H1 (cell line): Measurements from ENCODE around the gene TSR1. TPM values are rescaled to one million over a fixed set of nuclear protein-coding genes. Genes with fewer than 3 reads are reported as not detected.

ENCODE experiments used
- CTCF ChIA-PET: fragments of 300-600 bp; sonication (Branson Sonifier 250); formaldehyde crosslinking; loops from one replicate; lab custom pipeline; 2021; ENCODE audit not compliant: partially characterized antibody; lab: Charles Lee
- POLR2A ChIA-PET: fragments of 300-600 bp; sonication (Branson Sonifier 250); formaldehyde crosslinking; loops from one replicate; lab custom pipeline; 2021; ENCODE audit warnings: inconsistent platforms; ENCODE audit not compliant: partially characterized antibody; lab: Charles Lee
- DNase-seq, 2 experiments: peaks; one replicate each; pipeline versions ENCODE4 v3.0.0 to v3.0.0-alpha.2; 2010 to 2022; ENCODE audit warnings: low spot score in 2 of 2, low read depth in 1 of 2, mixed read lengths in 1 of 2
- FAIRE-seq: peaks from 2 replicates; lab custom pipeline; 2011; peaks lifted over from hg19 to GRCh38; lab: Jason Lieb, UNC
- H2AFZ ChIP-seq: 2 replicates; pipeline ENCODE4 v1.8.1; 2012; ENCODE audit warnings: low read length, inconsistent platforms
- H2AK5ac ChIP-seq: 2 replicates; pipeline ENCODE4 v1.6.1; 2013; ENCODE audit warnings: low read depth, low read length
- H2BK120ac ChIP-seq: replicated peaks from 2 replicates; pipeline ENCODE3; 2013; ENCODE audit warnings: low read depth, low read length, inconsistent platforms
- H2BK12ac ChIP-seq: 2 replicates; pipeline ENCODE4 v1.6.1; 2013; ENCODE audit warnings: low read depth, low read length
- H2BK15ac ChIP-seq: 2 replicates; pipeline ENCODE4 v1.6.1; 2013; ENCODE audit warnings: low read length
- H2BK20ac ChIP-seq: 2 replicates; pipeline ENCODE4 v1.6.1; 2013; ENCODE audit warnings: low read length
- H2BK5ac ChIP-seq: 2 replicates; pipeline ENCODE4 v1.6.1; 2013; ENCODE audit warnings: low read depth, low read length
- H3K14ac ChIP-seq: 2 replicates; pipeline ENCODE4 v1.6.1; 2013; ENCODE audit warnings: inconsistent platforms; ENCODE audit not compliant: insufficient read length
- H3K18ac ChIP-seq: 2 replicates; pipeline ENCODE4 v1.6.1; 2013; ENCODE audit warnings: low read length; ENCODE audit errors: extremely low read depth
- H3K23ac ChIP-seq: 2 replicates; pipeline ENCODE4 v1.6.1; 2013; ENCODE audit warnings: inconsistent platforms; ENCODE audit not compliant: insufficient read length
- H3K23me2 ChIP-seq: 2 replicates; pipeline ENCODE4 v1.6.1; 2013; ENCODE audit warnings: low read depth, low read length
- H3K27ac ChIP-seq: 2 replicates; pipeline ENCODE4 v1.6.1; 2011; ENCODE audit warnings: low read depth, low read length, inconsistent platforms
- H3K27me3 ChIP-seq, 4 experiments: replicated peaks in 1 of 4; 1 replicate in 1 of 4; 2 replicates in 3 of 4; pipeline versions ENCODE4 v1.6.1 to v1.8.1; 2011 to 2013; ENCODE audit warnings: low read length in 3 of 4, mild to moderate bottlenecking in 3 of 4, inconsistent platforms in 2 of 4, mixed read lengths in 2 of 4, moderate library complexity in 1 of 4; ENCODE audit not compliant: control insufficient read depth in 3 of 4, insufficient read depth in 3 of 4; ENCODE audit errors: extremely low read depth in 1 of 4
- H3K36me3 ChIP-seq, 4 experiments: 2 replicates each; pipeline versions ENCODE4 v1.6.1 to v1.8.1; 2011 to 2013; ENCODE audit warnings: mild to moderate bottlenecking in 4 of 4, low read length in 3 of 4, moderate library complexity in 2 of 4, control low read depth in 1 of 4, inconsistent platforms in 1 of 4; ENCODE audit not compliant: insufficient read depth in 4 of 4, control insufficient read depth in 2 of 4
- H3K4ac ChIP-seq: replicated peaks from 2 replicates; pipeline ENCODE3; 2013; ENCODE audit warnings: low read length, low read depth, mixed read lengths, inconsistent platforms; ENCODE audit not compliant: insufficient read length
- H3K4me1 ChIP-seq, 4 experiments: replicated peaks in 1 of 4; 1 replicate in 1 of 4; 2 replicates in 3 of 4; pipeline versions ENCODE4 v1.6.1 to v1.8.1; 2011 to 2013; ENCODE audit warnings: low read length in 3 of 4, inconsistent platforms in 2 of 4, mixed read lengths in 1 of 4; ENCODE audit not compliant: insufficient read depth in 4 of 4, control insufficient read depth in 3 of 4
- H3K4me2 ChIP-seq, 2 experiments: 2 replicates each; pipeline versions ENCODE4 v1.6.1 to v1.8.1; 2011 to 2013; ENCODE audit warnings: low read depth in 2 of 2, low read length in 2 of 2, control low read depth in 1 of 2, inconsistent platforms in 1 of 2, mild to moderate bottlenecking in 1 of 2; ENCODE audit not compliant: insufficient read depth in 1 of 2
- H3K4me3 ChIP-seq, 4 experiments: fragments of 200-600, 300-600 bp in 1 of 4; sonication (generic), shearing (Covaris generic), sonication (Bioruptor Twin) in 1 of 4; 2 replicates each; pipeline versions ENCODE4 v1.5.1 to v1.8.1; 2011 to 2016; ENCODE audit warnings: low read length in 4 of 4, low read depth in 3 of 4, control low read depth in 2 of 4, inconsistent platforms in 2 of 4, mild to moderate bottlenecking in 2 of 4, mixed read lengths in 1 of 4, moderate library complexity in 1 of 4; ENCODE audit not compliant: insufficient read depth in 2 of 4; ENCODE audit errors: extremely low read depth in 1 of 4
- H3K56ac ChIP-seq: replicated peaks from 2 replicates; pipeline ENCODE3; 2013; ENCODE audit warnings: low read depth, mild to moderate bottlenecking, mixed read lengths, low read length, inconsistent platforms; ENCODE audit not compliant: insufficient read length
- H3K79me1 ChIP-seq: 2 replicates; pipeline ENCODE4 v1.6.1; 2013; ENCODE audit warnings: low read depth, low read length, control low read depth
- H3K79me2 ChIP-seq, 2 experiments: 2 replicates each; pipeline versions ENCODE4 v1.6.1 to v1.8.1; 2012 to 2013; ENCODE audit warnings: low read length in 2 of 2, mild to moderate bottlenecking in 2 of 2, inconsistent platforms in 1 of 2; ENCODE audit not compliant: insufficient read depth in 2 of 2, control insufficient read depth in 1 of 2
- H3K9ac ChIP-seq, 4 experiments: replicated peaks in 1 of 4; 1 replicate in 1 of 4; 2 replicates in 3 of 4; pipeline versions ENCODE4 v1.6.1 to v1.8.1; 2011 to 2013; ENCODE audit warnings: low read depth in 3 of 4, low read length in 3 of 4, control low read depth in 2 of 4, mild to moderate bottlenecking in 2 of 4, moderate library complexity in 2 of 4, inconsistent platforms in 1 of 4; ENCODE audit errors: extremely low read depth in 1 of 4
- H3K9me3 ChIP-seq, 2 experiments: 2 replicates each; pipeline versions ENCODE4 v1.6.1 to v1.8.1; 2012 to 2013; ENCODE audit warnings: mild to moderate bottlenecking in 2 of 2, moderate library complexity in 2 of 2, control low read depth in 1 of 2, inconsistent platforms in 1 of 2, low read depth in 1 of 2, low read length in 1 of 2, mixed read lengths in 1 of 2; ENCODE audit not compliant: insufficient read depth in 2 of 2
- H4K20me1 ChIP-seq, 2 experiments: replicated peaks in 1 of 2; 2 replicates each; pipeline versions ENCODE3 to v1.8.1; 2011 to 2013; ENCODE audit warnings: inconsistent platforms in 2 of 2, low read length in 2 of 2, mild to moderate bottlenecking in 1 of 2; ENCODE audit not compliant: insufficient read depth in 2 of 2, control insufficient read depth in 1 of 2
- H4K5ac ChIP-seq: 2 replicates; pipeline ENCODE4 v1.6.1; 2013; ENCODE audit warnings: low read length, low read depth, mixed read lengths, inconsistent platforms; ENCODE audit not compliant: insufficient read length
- H4K8ac ChIP-seq: 2 replicates; pipeline ENCODE4 v1.8.0; 2013; ENCODE audit warnings: mild to moderate bottlenecking, moderate library complexity, low read length, inconsistent platforms; ENCODE audit not compliant: insufficient read depth; ENCODE audit errors: extremely low read depth
- H4K91ac ChIP-seq: replicated peaks from 2 replicates; pipeline ENCODE3; 2013; ENCODE audit warnings: low read length, mixed read lengths, inconsistent platforms; ENCODE audit not compliant: insufficient read length
- CHD1 ChIP-seq: IDR thresholded peaks from 2 replicates; pipeline ENCODE4 v1.6.1; 2012; ENCODE audit warnings: low read depth, low read length, improper control_type of control experiment
- E2F6 ChIP-seq: IDR thresholded peaks from 2 replicates; pipeline ENCODE4 v1.6.1; 2012; ENCODE audit warnings: inconsistent platforms
- EZH2 ChIP-seq: fragments of 200-600 bp; sonication (generic); IDR thresholded peaks from 2 replicates; pipeline ENCODE4 v1.7.1; 2012; ENCODE audit warnings: low read depth, mild to moderate bottlenecking, moderate library complexity, low read length, inconsistent platforms; ENCODE audit not compliant: severe bottlenecking
- FOSL1 ChIP-seq: IDR thresholded peaks from 2 replicates; pipeline ENCODE4 v1.6.1; 2011; ENCODE audit warnings: mild to moderate bottlenecking, low read depth, low read length, moderate library complexity; ENCODE audit not compliant: insufficient read depth
- HDAC2 ChIP-seq, 2 experiments: fragments of 300-600 bp in 1 of 2; sonication (generic) in 1 of 2; IDR thresholded peaks; 2 replicates each; pipeline ENCODE4 v1.6.1; 2011 to 2012; ENCODE audit warnings: low read depth in 2 of 2, low read length in 2 of 2, mild to moderate bottlenecking in 2 of 2, moderate library complexity in 2 of 2, borderline replicate concordance in 1 of 2, inconsistent platforms in 1 of 2
- NANOG ChIP-seq: IDR thresholded peaks from 2 replicates; pipeline ENCODE4 v1.6.1; 2011; ENCODE audit warnings: low read length, low read depth, mild to moderate bottlenecking, inconsistent platforms; ENCODE audit not compliant: insufficient read depth, poor library complexity, severe bottlenecking
- RBBP5 ChIP-seq: IDR thresholded peaks from 2 replicates; pipeline ENCODE4 v1.7.1; 2012; ENCODE audit warnings: low read depth, mild to moderate bottlenecking, inconsistent platforms, low read length, moderate library complexity, borderline replicate concordance
- SP4 ChIP-seq: IDR thresholded peaks from 2 replicates; pipeline ENCODE4 v1.6.1; 2012; ENCODE audit warnings: low read length, inconsistent platforms
- SRF ChIP-seq: IDR thresholded peaks from 2 replicates; pipeline ENCODE4 v1.6.1; 2011; ENCODE audit warnings: mild to moderate bottlenecking, low read depth, low read length, moderate library complexity
- WGBS, 2 experiments: shearing (Covaris generic) in 1 of 2; methylation state at CpG; one replicate each; pipeline versions ENCODE4 v1.1.6 to v1.1.7; 2013 to 2015; ENCODE audit warnings: low lambda C conversion rate in 2 of 2, mixed read lengths in 2 of 2, inconsistent platforms in 1 of 2, low coverage in 1 of 2, missing lambda C conversion rate in 1 of 2; ENCODE audit not compliant: insufficient replicate concordance in 2 of 2, insufficient coverage in 1 of 2, insufficient read length in 1 of 2; ENCODE audit errors: extremely low coverage in 1 of 2, missing lambda C conversion rate in 1 of 2; 5-methylcytosine and 5-hydroxymethylcytosine counted together
- polyA plus RNA-seq, 7 experiments: library from polyadenylated mRNA; depleted of rRNA in 3 of 7; stranded (reverse) in 5 of 7; unstranded in 2 of 7; fragments of >200 nt in 5 of 7; fragments of 200-250 nt in 2 of 7; gene quantifications; 1 replicate in 5 of 7; 2 replicates in 1 of 7; 4 replicates in 1 of 7; pipeline versions ENCODE4 v1.2.1 to v1.2.3, GENCODE V29; 2011 to 2013; ENCODE audit warnings: missing spikeins in 2 of 7, mixed read lengths in 2 of 7
- total RNA-seq: library from RNA; stranded (reverse); fragmentation: NEBNext Ultra II Directional; extraction: Animal tissue kit (Norgen Biotek cat#: 25700); gene quantifications from 2 replicates; pipeline ENCODE4 v1.2.1, GENCODE V29; 2021

TSR1 gene
- total and polyA plus RNA-seq, 2 of the 8 experiments (the other 6 are each of a cell fraction or from before 2014, with no cell fraction given), result 14.5 to 69.7 TPM

GRCh38 chr17:2375406-2375805 is 39.1 kb upstream of the TSR1 start:
- Histone ChIP-seq H3K56ac (no peak overlapping the region), H3K4ac (no peak overlapping the region), H3K23ac (no peak overlapping the region), H4K5ac (no peak overlapping the region), H2AFZ (no peak overlapping the region), H3K18ac (no peak overlapping the region), H3K36me3 (peaks cover 2 to 16% (median 9%) of the 10 kb centered on the region in 4 experiments; a peak in 5 of 8 replicates), H2BK120ac (no peak overlapping the region), H2BK20ac (no peak overlapping the region), H3K14ac (no peak overlapping the region), H3K27ac (no peak overlapping the region), H3K4me3 (no peak overlapping the region), H3K4me2 (no peak overlapping the region), H3K79me2 (no peaks in the 10 kb centered on the region), H4K91ac (no peak overlapping the region), H3K9me3 (no peaks in the 10 kb centered on the region), H3K9ac (no peak overlapping the region), H4K8ac (peak overlapping the region; percentile 57; the same call in 1 of the 2 replicates), H3K4me1 (peaks cover 0 to under 1% (median 0%) of the 10 kb centered on the region in 4 experiments; a peak in 1 of 7 replicates), H3K23me2 (no peaks in the 10 kb centered on the region), H4K20me1 (peaks cover 2 to 3% of the 10 kb centered on the region in 2 experiments), H2AK5ac (no peak overlapping the region), H2BK5ac (no peak overlapping the region), H3K27me3 (no peaks in the 10 kb centered on the region), H3K79me1 (no peaks in the 10 kb centered on the region; the same call in 1 of the 2 replicates), H2BK12ac (no peak overlapping the region), H2BK15ac (no peak overlapping the region)
- DNase-seq (no peak), FAIRE-seq (no peak)
- ChIA-PET POLR2A (interaction anchor here (0.9 to 2.7 kb wide), 3 partner anchors 23 to 39 kb away, joined by 3 to 10 read pairs (median 4); partner anchors contain the start of gene TSR1), CTCF (interaction anchor here (0.8 to 13.4 kb wide), 5 partner anchors 8 to 44 kb away, joined by 4 to 216 read pairs (median 8); no protein-coding TSS in a partner anchor)
- 84% methylated on average over 19 of the region's 19 CpGs; no CpG with 5 or more reads in 1 of the 2 experiments for WGBS, 2 experiments
- no peak for TF ChIP-seq CHD1
- TF ChIP-seq RBBP5, result no peak
- no peak for TF ChIP-seq SRF
- TF ChIP-seq E2F6, result no peak
- no peak for TF ChIP-seq HDAC2 (IDR thresholded peaks at IDR 0.05; ENCODE audit: borderline replicate concordance in 1 of 2, low read depth in 2 of 2, low read length in 2 of 2)
- no peak for TF ChIP-seq SP4
- no peak for TF ChIP-seq EZH2
- no peak for TF ChIP-seq NANOG
- no peak for TF ChIP-seq FOSL1
